Thoracic aorta (tissue), 2 donors: ENCODE results near the gene CTSO. TPM values are rescaled to one million over a fixed set of nuclear protein-coding genes. Genes with fewer than 3 reads are reported as not detected.

Experiments
- ATAC-seq: fragments of 150-250 bp; one replicate; pipeline ENCODE4 v1.8.0; 2017; ENCODE audit warnings: low read depth; ENCODE audit not compliant: insufficient number of reproducible peaks, low FRiP score
- DNase-seq: peaks from one replicate; pipeline ENCODE4 v3.0.0-alpha.2; 2020; ENCODE audit warnings: low spot score
- H3K27ac ChIP-seq, 2 donors: fragments of 200-600 bp; sonication (generic); 1 replicate in 1 of 2; 2 replicates in 1 of 2; pipeline ENCODE4 v1.5.1; 2016; ENCODE audit warnings: mild to moderate bottlenecking in 2 of 2, moderate library complexity in 2 of 2
- H3K27me3 ChIP-seq: fragments of 200-600 bp; sonication (generic); replicated peaks from 2 replicates; pipeline ENCODE4 v1.6.0; 2016; ENCODE audit warnings: mild to moderate bottlenecking; ENCODE audit not compliant: insufficient read depth
- H3K36me3 ChIP-seq: fragments of 200-600 bp; sonication (generic); one replicate; pipeline ENCODE4 v1.5.1; 2016
- H3K4me1 ChIP-seq, 2 donors: fragments of 200-600 bp; sonication (generic); 1 replicate in 1 of 2; 2 replicates in 1 of 2; pipeline versions ENCODE4 v1.5.1 to v1.6.0; 2016; ENCODE audit warnings: low read depth in 2 of 2, mild to moderate bottlenecking in 1 of 2; ENCODE audit not compliant: control insufficient read depth in 1 of 2
- H3K4me3 ChIP-seq: fragments of 200-600 bp; sonication (generic); 2 replicates; pipeline ENCODE4 v1.5.1; 2016; ENCODE audit warnings: mild to moderate bottlenecking
- H3K9me3 ChIP-seq: fragments of 200-600 bp; sonication (generic); 2 replicates; pipeline ENCODE4 v1.5.1; 2016
- CTCF ChIP-seq: fragments of 200-600 bp; sonication (generic); IDR thresholded peaks from one replicate; pipeline ENCODE4 v1.5.1; 2019; ENCODE audit warnings: antibody characterized with exemption
- total RNA-seq, 2 donors: library from RNA; depleted of rRNA; stranded (reverse); fragments of >200 nt; gene quantifications; one replicate each; pipeline versions ENCODE4 v1.1.0 to v1.2.3, GENCODE V29; 2016

Gene CTSO
- total RNA-seq, 2 donors from 2014 or later, result 31.1 to 36.6 TPM

DNA sequence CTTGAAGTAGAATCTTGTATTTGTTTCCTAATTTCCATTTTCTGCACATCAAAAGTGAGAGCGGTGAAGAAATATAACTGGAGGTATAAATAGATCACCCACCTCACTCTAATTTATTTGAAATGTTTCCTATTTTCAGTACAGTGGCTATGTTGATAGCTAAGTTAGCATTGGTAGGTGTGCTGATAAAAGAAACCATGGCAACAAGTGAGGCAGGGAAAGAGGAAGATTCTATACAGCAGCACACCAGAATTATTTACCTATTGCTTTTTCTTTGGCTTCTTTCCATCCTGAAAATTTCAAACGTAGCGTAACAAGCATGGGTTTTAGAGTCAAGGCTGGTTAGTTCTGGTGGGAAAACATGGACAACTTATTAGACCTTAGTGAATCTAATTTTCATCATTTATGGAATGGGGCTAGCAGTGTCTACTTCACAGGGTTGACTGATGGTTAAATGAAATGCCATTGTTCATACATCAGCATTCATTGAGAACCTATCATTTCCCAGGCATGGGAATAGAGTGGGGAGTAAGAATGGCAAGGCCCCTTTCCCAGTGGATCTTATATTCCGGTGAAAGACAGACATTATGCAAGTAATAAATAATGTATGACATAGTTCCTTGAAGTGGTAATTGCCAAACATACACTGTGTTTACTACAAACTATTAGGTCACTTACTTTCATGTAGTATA lies 30.6 kb upstream of the CTSO start:
- no peaks in the 10 kb centered on the region for H3K4me1 ChIP-seq
- no peak for TF ChIP-seq CTCF
- no peaks in the 10 kb centered on the region for H3K27me3 ChIP-seq
- H3K36me3 ChIP-seq, result no peaks in the 10 kb centered on the region
- H3K4me3 ChIP-seq, result no peak overlapping the region
- H3K9me3 ChIP-seq, result no peaks in the 10 kb centered on the region
- no peak for ATAC-seq
- H3K27ac ChIP-seq, result no peak overlapping the region
- no peak for DNase-seq

- H3K4me1 ChIP-seq, result no peaks in the 10 kb centered on the region
- H3K36me3 ChIP-seq, result no peaks in the 10 kb centered on the region
- H3K4me3 ChIP-seq, result no peak overlapping the region
- H3K27me3 ChIP-seq, result no peaks in the 10 kb centered on the region
- ATAC-seq (no peak), DNase-seq (no peak)
- no peak for TF ChIP-seq CTCF
- no peaks in the 10 kb centered on the region for H3K9me3 ChIP-seq
- no peak overlapping the region for H3K27ac ChIP-seq
Measured at GRCh38 chr4:155982736-155983385, 29.2 kb upstream of the CTSO start.

DNA sequence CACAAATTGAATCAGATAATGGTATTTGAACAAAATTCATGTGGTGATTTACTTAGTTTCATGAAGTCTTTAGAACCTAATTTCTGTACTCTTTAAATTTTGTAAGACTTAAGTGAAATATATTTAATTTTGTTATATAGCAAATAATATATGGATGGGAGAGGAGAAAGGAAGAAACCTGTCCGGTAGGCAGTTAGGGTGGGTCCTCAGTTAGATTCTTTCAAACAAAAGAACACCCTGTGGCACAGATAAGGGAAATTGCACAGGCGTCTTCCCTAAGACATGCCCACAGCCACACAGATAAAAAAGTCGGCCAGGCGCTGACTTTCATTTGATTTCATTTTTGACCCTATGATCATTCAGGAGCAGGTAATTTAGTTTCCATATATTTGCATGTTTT lies 25.1 kb upstream of the CTSO start:
- H3K4me3 ChIP-seq, result no peak overlapping the region
- no peaks in the 10 kb centered on the region for H3K4me1 ChIP-seq
- no peaks in the 10 kb centered on the region for H3K36me3 ChIP-seq
- no peaks in the 10 kb centered on the region for H3K27me3 ChIP-seq
- DNase-seq, result no peak
- TF ChIP-seq CTCF, result no peak
- no peak overlapping the region for H3K27ac ChIP-seq
- H3K9me3 ChIP-seq, result no peaks in the 10 kb centered on the region
- no peak for ATAC-seq

DNA sequence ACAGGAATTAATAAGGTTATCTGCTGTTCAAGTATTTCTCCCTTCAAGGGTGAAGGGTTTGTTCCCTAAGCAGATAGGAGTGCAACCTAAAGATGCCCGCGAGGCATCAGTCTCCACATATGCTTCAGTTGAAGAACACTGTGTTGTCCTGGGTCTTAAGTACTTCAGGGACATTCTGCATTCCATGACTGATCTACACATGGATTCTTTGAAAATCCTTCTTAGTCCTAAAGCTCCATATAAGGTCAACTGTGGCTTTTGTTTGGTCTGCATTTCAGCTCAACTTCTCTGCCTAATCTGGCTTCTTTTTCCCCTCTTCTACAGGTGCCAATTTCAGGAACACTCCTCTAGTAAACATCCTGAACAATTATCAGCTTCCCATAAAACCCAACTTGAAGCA lies 21.8 kb upstream of the CTSO start:
- H3K36me3 ChIP-seq, result no peaks in the 10 kb centered on the region
- ATAC-seq (no peak), DNase-seq (no peak)
- no peak for TF ChIP-seq CTCF
- H3K27ac ChIP-seq, result no peak overlapping the region
- H3K27me3 ChIP-seq, result no peaks in the 10 kb centered on the region
- no peaks in the 10 kb centered on the region for H3K9me3 ChIP-seq
- H3K4me1 ChIP-seq, result no peaks in the 10 kb centered on the region
- no peak overlapping the region for H3K4me3 ChIP-seq

GRCh38 chr4:155974996-155975395 lies 21.3 kb upstream of the CTSO start:
- no peaks in the 10 kb centered on the region for H3K9me3 ChIP-seq
- H3K27ac ChIP-seq, result no peak overlapping the region
- H3K4me3 ChIP-seq, result no peak overlapping the region
- ATAC-seq (no peak), DNase-seq (no peak)
- no peak for TF ChIP-seq CTCF
- H3K4me1 ChIP-seq, result no peaks in the 10 kb centered on the region
- H3K36me3 ChIP-seq, result no peaks in the 10 kb centered on the region
- H3K27me3 ChIP-seq, result no peaks in the 10 kb centered on the region
